Peyer's patch (tissue), 4 donors: ENCODE results near the gene ZNF563. TPM values are rescaled to one million over a fixed set of nuclear protein-coding genes. Genes with fewer than 3 reads are reported as not detected.

Experiments
- DNase-seq, 3 donors: peaks; one replicate each; pipeline ENCODE4 v3.0.0-alpha.2; 2017 to 2019
- H3K27ac ChIP-seq, 4 donors: fragments of 200-600 bp; sonication (generic); one replicate each; pipeline ENCODE4 v1.5.1; 2016 to 2019
- H3K27me3 ChIP-seq, 2 donors: fragments of 200-600 bp; sonication (generic); one replicate each; pipeline ENCODE4 v1.5.1; 2019
- H3K36me3 ChIP-seq, 3 donors: fragments of 200-600 bp; sonication (generic); one replicate each; pipeline ENCODE4 v1.5.1; 2016 to 2019
- H3K4me1 ChIP-seq, 4 donors: fragments of 200-600 bp; sonication (generic); one replicate each; pipeline ENCODE4 v1.5.1; 2016 to 2019
- H3K4me3 ChIP-seq, 4 donors: fragments of 200-600 bp; sonication (generic); 1 replicate in 3 of 4; 2 replicates in 1 of 4; pipeline ENCODE4 v1.5.1; 2016 to 2019; ENCODE audit warnings: mild to moderate bottlenecking in 1 of 4
- H3K9me3 ChIP-seq, 4 donors: fragments of 200-600 bp; sonication (generic); one replicate each; pipeline ENCODE4 v1.5.1; 2016 to 2019; ENCODE audit warnings: mild to moderate bottlenecking in 1 of 4
- CTCF ChIP-seq, 6 experiments: fragments of 450-650 bp in 4 of 6; fragments of 200-600 bp in 2 of 6; sonication (generic) in 1 of 6; IDR thresholded peaks; one replicate each; pipeline ENCODE4 v1.5.1; 2017 to 2019; ENCODE audit warnings: antibody characterized with exemption in 6 of 6, mild to moderate bottlenecking in 3 of 6, moderate library complexity in 1 of 6
- POLR2A ChIP-seq, 2 donors: fragments of 450-650 bp; IDR thresholded peaks; one replicate each; pipeline ENCODE4 v1.5.1; 2017; ENCODE audit warnings: antibody characterized with exemption in 2 of 2, mild to moderate bottlenecking in 2 of 2, moderate library complexity in 2 of 2
- small RNA-seq, 2 donors: library from RNA; depleted of rRNA; stranded (forward); fragments of <200 nt; gene quantifications; one replicate each; pipeline ENCODE3, GENCODE V24; 2016
- total RNA-seq, 4 donors: library from RNA; depleted of rRNA; stranded (reverse); fragments of >200 nt; gene quantifications; one replicate each; pipeline ENCODE4 v1.1.0, GENCODE V29; 2016

The ZNF563 gene
- total RNA-seq, 4 donors from 2014 or later = 1.8 to 9.1 (median 4.1) TPM

DNA sequence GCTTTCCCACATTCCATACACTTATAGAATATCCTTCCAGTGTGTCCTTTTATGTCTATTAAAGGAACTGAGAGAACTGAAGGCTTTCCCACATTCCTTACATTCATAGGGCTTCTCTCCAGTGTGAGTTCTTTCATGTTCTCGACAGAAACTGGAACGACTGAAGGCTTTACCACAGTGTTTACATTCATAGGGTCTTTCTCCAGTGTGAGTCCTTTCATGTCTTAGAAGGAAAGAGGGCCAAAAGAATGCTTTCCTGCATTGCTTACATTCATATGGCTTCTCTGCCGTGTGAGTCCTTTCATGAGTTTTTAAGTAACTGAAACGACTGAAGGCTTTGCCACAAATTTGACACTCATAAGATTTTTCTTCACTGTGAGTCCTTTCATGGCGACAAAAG is 61.0 kb downstream of the ZNF563 start:
- Histone ChIP-seq H3K36me3 (peaks cover 0 to 69% (median 14%) of the 10 kb centered on the region in 3 donors), H3K4me1 (no peaks in the 10 kb centered on the region), H3K27me3 (no peaks in the 10 kb centered on the region), H3K9me3 (peaks cover 0 to 83% (median 25%) of the 10 kb centered on the region in 4 donors), H3K4me3 (no peak overlapping the region), H3K27ac (no peak overlapping the region)
- no peak for DNase-seq
- no peak for TF ChIP-seq POLR2A (IDR thresholded peaks at IDR 0.05)
- no peak for TF ChIP-seq CTCF (IDR thresholded peaks at IDR 0.05)

GRCh38 chr19:12270854-12271253 is 62.6 kb downstream of the ZNF563 start:
- TF ChIP-seq POLR2A (IDR thresholded peaks at IDR 0.05) (no peak), CTCF (IDR thresholded peaks at IDR 0.05) (no peak)
- no peaks in the 10 kb centered on the region for H3K27me3 ChIP-seq
- DNase-seq = no peak
- peaks cover 0 to 85% (median 28%) of the 10 kb centered on the region in 4 donors for H3K9me3 ChIP-seq
- H3K4me3 ChIP-seq = no peak overlapping the region
- no peak overlapping the region for H3K27ac ChIP-seq
- no peaks in the 10 kb centered on the region for H3K4me1 ChIP-seq
- H3K36me3 ChIP-seq = peaks cover 0 to 58% (median 14%) of the 10 kb centered on the region in 3 donors

Small RNA genes within 50 kb of the gene (small RNA-seq; reads per million reads assigned to genes)
- 0 reads per million in 2 donors for gene RPS29P23

Other genes starting within 250 kb of the ZNF563 start
- 1 to 10 TPM in 3 of 4 donors, under 1 TPM in 1; 0.88 to 9.5 (median 7.6) TPM for gene ZNF20, start 193.3 kb downstream of the ZNF563 start, total RNA-seq
- gene ZNF625, start 176.9 kb downstream of the ZNF563 start, total RNA-seq = 1 to 10 TPM; 1.7 to 5.8 (median 3.9) TPM
- 10 to 100 TPM in 2 of 4 donors, 1 to 10 TPM in 2; 6.4 to 26.4 (median 9.8) TPM for gene ZNF136, start 170.5 kb downstream of the ZNF563 start, total RNA-seq
- gene ZNF44, start 38.8 kb downstream of the ZNF563 start, total RNA-seq = 10 to 100 TPM; 16.6 to 33.8 (median 26.6) TPM
- 10 to 100 TPM in 1 of 4 donors, 1 to 10 TPM in 2, under 1 TPM in 1; 0.70 to 13.2 (median 1.4) TPM for gene ZNF442, start 32.0 kb upstream of the ZNF563 start, total RNA-seq
- gene ZNF799, start 67.6 kb upstream of the ZNF563 start, total RNA-seq = 10 to 100 TPM in 1 of 4 donors, 1 to 10 TPM in 3; 5.1 to 17.3 (median 7.9) TPM
- 10 to 100 TPM in 1 of 4 donors, 1 to 10 TPM in 3; 6.3 to 10.7 (median 7.5) TPM for gene ZNF443, start 107.4 kb upstream of the ZNF563 start, total RNA-seq
- gene ZNF709, start 151.2 kb upstream of the ZNF563 start, total RNA-seq = 1 to 10 TPM; 1.8 to 3.7 (median 3.3) TPM
- 10 to 100 TPM; 25.2 to 36.9 (median 29.2) TPM for gene ZNF564, start 217.8 kb upstream of the ZNF563 start, total RNA-seq